ENCODE measurements around the gene ISLR2. TPM values are rescaled to one million over a fixed set of nuclear protein-coding genes. Genes with fewer than 3 reads are reported as not detected.

ISLR2 gene, protein sequence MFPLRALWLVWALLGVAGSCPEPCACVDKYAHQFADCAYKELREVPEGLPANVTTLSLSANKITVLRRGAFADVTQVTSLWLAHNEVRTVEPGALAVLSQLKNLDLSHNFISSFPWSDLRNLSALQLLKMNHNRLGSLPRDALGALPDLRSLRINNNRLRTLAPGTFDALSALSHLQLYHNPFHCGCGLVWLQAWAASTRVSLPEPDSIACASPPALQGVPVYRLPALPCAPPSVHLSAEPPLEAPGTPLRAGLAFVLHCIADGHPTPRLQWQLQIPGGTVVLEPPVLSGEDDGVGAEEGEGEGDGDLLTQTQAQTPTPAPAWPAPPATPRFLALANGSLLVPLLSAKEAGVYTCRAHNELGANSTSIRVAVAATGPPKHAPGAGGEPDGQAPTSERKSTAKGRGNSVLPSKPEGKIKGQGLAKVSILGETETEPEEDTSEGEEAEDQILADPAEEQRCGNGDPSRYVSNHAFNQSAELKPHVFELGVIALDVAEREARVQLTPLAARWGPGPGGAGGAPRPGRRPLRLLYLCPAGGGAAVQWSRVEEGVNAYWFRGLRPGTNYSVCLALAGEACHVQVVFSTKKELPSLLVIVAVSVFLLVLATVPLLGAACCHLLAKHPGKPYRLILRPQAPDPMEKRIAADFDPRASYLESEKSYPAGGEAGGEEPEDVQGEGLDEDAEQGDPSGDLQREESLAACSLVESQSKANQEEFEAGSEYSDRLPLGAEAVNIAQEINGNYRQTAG
- 0.13 TPM in 1 of 2 replicates, not detected in the other for total RNA-seq

DNA sequence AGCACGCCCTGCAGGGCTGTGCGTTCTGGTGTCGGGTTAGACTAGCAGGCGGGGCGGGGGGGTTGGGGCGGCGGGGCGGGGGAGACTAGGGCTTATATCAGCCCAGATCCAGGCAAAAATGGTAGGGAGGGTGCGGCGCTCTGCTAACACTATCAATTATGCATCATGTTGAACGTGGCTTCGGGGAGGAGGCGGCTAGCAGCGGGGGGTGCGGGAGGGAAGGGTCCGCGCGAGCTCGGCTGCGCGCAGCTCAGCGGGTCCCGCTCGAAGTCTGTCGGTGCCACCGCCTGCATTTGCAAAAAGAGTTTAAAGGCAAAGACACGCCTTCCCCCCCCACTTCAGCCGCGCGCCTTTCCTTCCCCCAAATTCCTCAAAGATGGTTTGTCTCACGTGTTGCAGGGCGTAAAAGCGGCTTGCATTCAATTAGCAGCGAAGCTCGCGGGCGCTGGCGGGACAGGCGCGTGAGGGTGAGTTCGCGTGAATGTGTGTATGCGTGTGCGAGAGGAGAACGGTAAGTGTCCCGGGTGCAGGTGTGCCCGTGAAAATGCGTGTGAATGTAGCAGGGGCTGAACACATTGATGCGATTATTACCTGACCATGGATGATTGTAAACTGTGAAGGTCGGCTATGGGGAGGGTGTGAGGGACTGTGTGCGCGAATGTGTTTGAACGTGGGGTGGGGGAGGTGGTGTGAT lies at the start of gene ISLR2:
Gene ISLR2, plus strand, starts transcription at position 432 of the 694 bp plus-strand sequence. CDS start 2,169 bp downstream, outside the sequence.

DNA sequence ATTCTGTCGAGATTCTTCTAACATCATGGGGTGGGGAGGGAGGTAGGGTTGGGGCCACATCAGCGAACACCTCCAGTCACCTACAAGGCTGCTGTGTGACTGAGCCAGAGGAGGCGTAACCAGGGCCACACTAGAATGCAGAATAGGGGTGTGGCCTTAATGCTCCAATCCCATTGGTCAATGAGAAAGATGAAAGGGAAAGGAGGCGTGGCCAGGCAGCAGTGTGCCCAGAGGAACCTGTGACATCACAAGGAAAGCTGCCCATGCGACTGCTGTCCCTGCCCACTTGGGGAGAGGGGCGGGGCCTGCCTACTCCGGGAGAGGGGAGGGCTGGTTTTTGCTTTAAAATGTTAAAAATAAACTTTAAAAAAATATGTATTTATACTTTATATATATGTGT lies 47.9 kb upstream of the ISLR2 start, which contains the start of gene GOLGA6A:
Gene GOLGA6A, minus strand, starts transcription at position 101 of the 400 bp plus-strand sequence. Its CDS starts 41 bp downstream, at position 60.

DNA sequence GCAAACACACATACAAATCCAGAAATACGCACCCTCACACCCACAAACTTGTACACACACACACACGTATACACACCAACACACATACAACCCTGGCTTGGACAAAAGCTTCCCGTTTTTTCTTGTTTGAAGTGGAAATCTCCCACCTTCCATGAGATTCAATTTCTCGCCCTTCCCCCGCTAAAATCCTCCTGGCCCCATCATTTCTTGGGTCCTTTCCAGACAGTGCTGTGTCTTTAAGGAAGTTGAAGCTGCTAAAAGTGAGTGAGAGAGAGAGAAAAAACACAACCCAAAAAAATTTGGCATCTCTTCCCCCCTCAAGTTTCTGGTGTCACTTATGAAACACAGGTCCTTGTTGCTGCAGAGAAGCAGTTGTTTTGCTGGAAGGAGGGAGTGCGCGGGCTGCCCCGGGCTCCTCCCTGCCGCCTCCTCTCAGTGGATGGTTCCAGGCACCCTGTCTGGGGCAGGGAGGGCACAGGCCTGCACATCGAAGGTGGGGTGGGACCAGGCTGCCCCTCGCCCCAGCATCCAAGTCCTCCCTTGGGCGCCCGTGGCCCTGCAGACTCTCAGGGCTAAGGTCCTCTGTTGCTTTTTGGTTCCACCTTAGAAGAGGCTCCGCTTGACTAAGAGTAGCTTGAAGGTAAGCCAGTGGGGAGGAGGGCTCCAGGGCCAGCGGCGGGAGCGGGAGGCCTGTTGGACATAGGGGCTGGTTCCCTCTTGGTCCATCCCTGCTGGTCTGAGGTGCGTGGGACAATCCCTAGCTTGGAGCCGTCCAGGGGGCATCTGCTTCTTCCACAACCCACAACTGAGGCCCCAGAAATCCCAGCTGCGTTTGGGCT lies 43.2 kb downstream of the ISLR2 start, which contains the start of gene ISLR:
Gene ISLR, plus strand, starts transcription at position 331 of the 839 bp plus-strand sequence. CDS start 1,149 bp downstream, outside the sequence.

Other genes starting within 250 kb of the ISLR2 start
- 1.4 and 2.5 TPM in 2 replicates for gene LOXL1, start 204.1 kb upstream of the ISLR2 start, total RNA-seq
- gene STOML1, start 138.3 kb upstream of the ISLR2 start, total RNA-seq: 13.9 and 18.3 TPM in 2 replicates
- gene PML, start 135.9 kb upstream of the ISLR2 start, total RNA-seq: 127 and 139 TPM in 2 replicates
- not detected in 2 replicates for gene GOLGA6A, start 48.0 kb upstream of the ISLR2 start, total RNA-seq
- not detected in 2 replicates for gene ISLR, start 43.1 kb downstream of the ISLR2 start, total RNA-seq
- 0.10 TPM in 1 of 2 replicates, not detected in the other for gene STRA6, start 72.2 kb downstream of the ISLR2 start, total RNA-seq
- not detected in 2 replicates for gene CCDC33, start 105.7 kb downstream of the ISLR2 start, total RNA-seq
- gene CYP11A1, start 237.1 kb downstream of the ISLR2 start, total RNA-seq: 0.33 TPM in 1 of 2 replicates, not detected in the other

Measured in mammary microvascular endothelial cell (primary cell).